ENCODE data around the gene SKIDA1. TPM values are rescaled to one million over a fixed set of nuclear protein-coding genes. Genes with fewer than 3 reads are reported as not detected.

The SKIDA1 gene
- total RNA-seq, 1 experiment from 2014 or later = 9.4 TPM

- TF ChIP-seq HMGXB4 (CRISPR knock-in tag; IDR thresholded peaks at IDR 0.05) = peak; percentile 25; the same call in 1 of the 2 replicates
- no peak for TF ChIP-seq ERG (CRISPR knock-in tag; IDR thresholded peaks at IDR 0.05)
- no peak for TF ChIP-seq ATF2 (CRISPR knock-in tag; IDR thresholded peaks at IDR 0.05; ENCODE audit: borderline replicate concordance, low read depth)
- no peak for TF ChIP-seq FOXP4 (CRISPR knock-in tag; IDR thresholded peaks at IDR 0.05)
- no peak for TF ChIP-seq STAT6 (CRISPR knock-in tag; conservative IDR thresholded peaks at IDR 0.05; ENCODE audit: low read depth)
- TF ChIP-seq E2F5 (CRISPR knock-in tag; IDR thresholded peaks at IDR 0.05) = no peak
- TF ChIP-seq USF2 (CRISPR knock-in tag; IDR thresholded peaks at IDR 0.05) = no peak
- TF ChIP-seq FOXK1 (CRISPR knock-in tag; IDR thresholded peaks at IDR 0.05) = peak; percentile 18; the same call in 1 of the 2 replicates
- TF ChIP-seq RELA (CRISPR knock-in tag; IDR thresholded peaks at IDR 0.05; ENCODE audit: borderline replicate concordance) = 0 out of 2 replicates have a peak, but pooled peaks have one; percentile 43
- TF ChIP-seq ETV6 (CRISPR knock-in tag; IDR thresholded peaks at IDR 0.05) = 0 out of 2 replicates have a peak, but pooled peaks have one; percentile 42
- no peak for TF ChIP-seq EMX1 (CRISPR knock-in tag; IDR thresholded peaks at IDR 0.05)
- no peak for TF ChIP-seq ZNF263 (CRISPR knock-in tag; IDR thresholded peaks at IDR 0.05; ENCODE audit: low read depth)
- TF ChIP-seq CREM (CRISPR knock-in tag; IDR thresholded peaks at IDR 0.05) = 0 out of 2 replicates have a peak, but pooled peaks have one; percentile 21
- TF ChIP-seq ATF3 (CRISPR knock-in tag; conservative IDR thresholded peaks at IDR 0.05) = no peak
- TF ChIP-seq ZNF121 (CRISPR knock-in tag; IDR thresholded peaks at IDR 0.05) = no peak
- no peak for TF ChIP-seq IRF2 (CRISPR knock-in tag; IDR thresholded peaks at IDR 0.05; ENCODE audit: borderline replicate concordance, low read depth)
- no peak for TF ChIP-seq ZNF425 (CRISPR knock-in tag; conservative IDR thresholded peaks at IDR 0.05)
- TF ChIP-seq NR1H2 (CRISPR knock-in tag; IDR thresholded peaks at IDR 0.05) = no peak
- TF ChIP-seq MLX (CRISPR knock-in tag; IDR thresholded peaks at IDR 0.05) = no peak
Observed at GRCh38 chr10:21494191-21495001, 31.1 kb downstream of the SKIDA1 start (continued).
